Fibroblast of lung (primary cell): ENCODE data around the gene SLC35F3. TPM values are rescaled to one million over a fixed set of nuclear protein-coding genes. Genes with fewer than 3 reads are reported as not detected.

ENCODE experiments used
- DNase-seq, 2 donors: peaks; one replicate each; pipeline versions ENCODE4 v3.0.0 to v3.0.0-alpha.2; 2010; ENCODE audit warnings: low read depth in 2 of 2
- H2AFZ ChIP-seq: 2 replicates; pipeline ENCODE4 v1.5.1; 2012; ENCODE audit warnings: low read length, control low read depth, inconsistent platforms
- H3K27ac ChIP-seq: 2 replicates; pipeline ENCODE4 v1.5.1; 2011; ENCODE audit warnings: low read length, control low read depth; ENCODE audit not compliant: insufficient read depth
- H3K27me3 ChIP-seq: 2 replicates; pipeline ENCODE4 v1.5.1; 2011; ENCODE audit warnings: mild to moderate bottlenecking, low read length; ENCODE audit not compliant: control insufficient read depth, insufficient read depth
- H3K36me3 ChIP-seq: 2 replicates; pipeline ENCODE4 v1.5.1; 2011; ENCODE audit warnings: low read length; ENCODE audit not compliant: control insufficient read depth, insufficient read depth
- H3K4me1 ChIP-seq: 2 replicates; pipeline ENCODE4 v1.5.1; 2011; ENCODE audit warnings: low read length; ENCODE audit not compliant: control insufficient read depth, insufficient read depth; ENCODE audit errors: extremely low read depth
- H3K4me2 ChIP-seq: 2 replicates; pipeline ENCODE4 v1.5.1; 2011; ENCODE audit warnings: low read length, control low read depth; ENCODE audit not compliant: insufficient read depth; ENCODE audit errors: extremely low read depth
- H3K4me3 ChIP-seq, 4 experiments: fragments of 200-600 bp in 1 of 4; sonication (generic) in 1 of 4; replicated peaks in 1 of 4; 2 replicates each; pipeline ENCODE4 v1.5.1; 2011 to 2016; ENCODE audit warnings: low read length in 4 of 4, low read depth in 3 of 4, mild to moderate bottlenecking in 3 of 4, control low read depth in 2 of 4, inconsistent platforms in 1 of 4, mixed read lengths in 1 of 4; ENCODE audit not compliant: insufficient read depth in 1 of 4; ENCODE audit errors: control extremely low read depth in 1 of 4
- H3K79me2 ChIP-seq: 2 replicates; pipeline ENCODE4 v1.5.1; 2012; ENCODE audit warnings: mild to moderate bottlenecking, low read length, inconsistent platforms; ENCODE audit not compliant: control insufficient read depth, insufficient read depth
- H3K9ac ChIP-seq: 2 replicates; pipeline ENCODE4 v1.5.1; 2011; ENCODE audit warnings: mild to moderate bottlenecking, low read length, control low read depth; ENCODE audit not compliant: insufficient read depth
- H3K9me3 ChIP-seq: 2 replicates; pipeline ENCODE4 v1.5.1; 2012; ENCODE audit warnings: low read depth, low read length; ENCODE audit not compliant: control insufficient read depth, insufficient read depth
- H4K20me1 ChIP-seq: 2 replicates; pipeline ENCODE4 v1.5.1; 2011; ENCODE audit warnings: low read length; ENCODE audit not compliant: control insufficient read depth, insufficient read depth; ENCODE audit errors: extremely low read depth
- CTCF ChIP-seq, 2 donors: IDR thresholded peaks in 1 of 2; conservative IDR thresholded peaks in 1 of 2; 1 replicate in 1 of 2; 2 replicates in 1 of 2; pipeline ENCODE4 v1.5.1; 2011 to 2012; ENCODE audit warnings: low read length in 2 of 2, control low read depth in 1 of 2, inconsistent platforms in 1 of 2, low read depth in 1 of 2, mild to moderate bottlenecking in 1 of 2
- EZH2 ChIP-seq: IDR thresholded peaks from 2 replicates; pipeline ENCODE4 v1.5.1; 2012; ENCODE audit warnings: low read length, control low read depth, mild to moderate bottlenecking; ENCODE audit errors: missing control alignments
- polyA plus RNA-seq, 2 donors: library from polyadenylated mRNA; depleted of rRNA in 1 of 2; stranded (reverse) in 1 of 2; unstranded in 1 of 2; fragments of >200 nt; gene quantifications; 2 replicates each; pipeline ENCODE4 v1.2.1, GENCODE V29; 2011 to 2012; ENCODE audit warnings: missing spikeins in 1 of 2
- total RNA-seq: library from RNA; depleted of rRNA; stranded (reverse); fragments of >200 nt; gene quantifications from 2 replicates; pipeline ENCODE4 v1.2.1, GENCODE V29; 2014

The SLC35F3 gene
- total and polyA plus RNA-seq, 2 donors (not counting 1 experiment from before 2014, with no cell fraction given) = not detected

- TF ChIP-seq EZH2 (no peak), CTCF (conservative IDR thresholded peaks at IDR 0.05 in 1 of 2, IDR thresholded peaks at IDR 0.05 in 1 of 2; ENCODE audit: low read depth in 1 of 2, low read length in 2 of 2) (no peak)
- H3K36me3 ChIP-seq = no peaks in the 10 kb centered on the region
- H3K27ac ChIP-seq = no peak overlapping the region
- no peak overlapping the region for H2AFZ ChIP-seq
- no peaks in the 10 kb centered on the region for H3K27me3 ChIP-seq
- H3K79me2 ChIP-seq = no peaks in the 10 kb centered on the region
- H4K20me1 ChIP-seq = no peaks in the 10 kb centered on the region
- no peak overlapping the region for H3K9ac ChIP-seq
- no peaks in the 10 kb centered on the region for H3K4me1 ChIP-seq
- H3K4me3 ChIP-seq = no peak overlapping the region
- DNase-seq = no peak
- H3K9me3 ChIP-seq = no peaks in the 10 kb centered on the region
- H3K4me2 ChIP-seq = no peak overlapping the region
Observed at GRCh38 chr1:233944601-233945000, 40.1 kb downstream of the SLC35F3 start.

GRCh38 chr1:233945573-233945972 is 41.1 kb downstream of the SLC35F3 start:
- no peak overlapping the region for H3K4me2 ChIP-seq

DNA sequence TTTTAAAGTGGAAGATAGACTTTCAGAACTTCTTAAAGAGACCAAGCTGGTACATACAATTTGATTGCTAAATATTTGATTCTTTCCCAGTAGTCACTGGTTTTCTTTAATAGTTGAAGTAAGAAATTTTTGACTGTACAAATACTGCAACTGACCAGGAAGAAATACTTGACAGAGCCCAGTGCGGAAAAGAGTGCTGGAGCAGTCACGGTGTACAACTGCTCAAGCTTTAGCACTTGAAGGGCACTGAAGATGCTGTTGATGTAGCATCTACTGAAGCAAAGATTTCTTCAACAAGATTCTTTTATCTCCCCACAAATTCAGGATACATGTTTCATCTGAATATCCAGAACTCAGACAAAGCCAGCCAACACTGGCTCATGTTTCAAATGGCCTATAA is 41.5 kb downstream of the SLC35F3 start:
- Histone ChIP-seq H3K27me3 (no peaks in the 10 kb centered on the region), H3K79me2 (no peaks in the 10 kb centered on the region), H3K4me1 (no peaks in the 10 kb centered on the region), H3K27ac (no peak overlapping the region), H3K36me3 (no peaks in the 10 kb centered on the region), H3K9me3 (no peaks in the 10 kb centered on the region), H3K4me2 (no peak overlapping the region), H2AFZ (no peak overlapping the region), H3K9ac (no peak overlapping the region), H4K20me1 (no peaks in the 10 kb centered on the region), H3K4me3 (no peak overlapping the region)
- DNase-seq = no peak
- TF ChIP-seq CTCF (conservative IDR thresholded peaks at IDR 0.05 in 1 of 2, IDR thresholded peaks at IDR 0.05 in 1 of 2; ENCODE audit: low read depth in 1 of 2, low read length in 2 of 2) (no peak), EZH2 (no peak)

More at GRCh38 chr1:233945573-233945972, 41.1 kb downstream of the SLC35F3 start:
- Histone ChIP-seq H3K4me1 (no peaks in the 10 kb centered on the region), H2AFZ (no peak overlapping the region), H3K9ac (no peak overlapping the region), H4K20me1 (no peaks in the 10 kb centered on the region), H3K79me2 (no peaks in the 10 kb centered on the region), H3K27me3 (no peaks in the 10 kb centered on the region), H3K27ac (no peak overlapping the region), H3K36me3 (no peaks in the 10 kb centered on the region), H3K4me3 (no peak overlapping the region), H3K9me3 (no peaks in the 10 kb centered on the region)
- DNase-seq = peak in 1 of 2 donors; percentile 56
- TF ChIP-seq CTCF (conservative IDR thresholded peaks at IDR 0.05 in 1 of 2, IDR thresholded peaks at IDR 0.05 in 1 of 2; ENCODE audit: low read depth in 1 of 2, low read length in 2 of 2) (no peak), EZH2 (no peak)
